Gastrocnemius medialis (tissue), 4 donors: ENCODE measurements around the gene HOMER2.

Experiments used
- CTCF ChIP-seq, 5 experiments: fragments of 450-650 bp in 3 of 5; fragments of 200-600 bp in 2 of 5; sonication (generic) in 2 of 5; IDR thresholded peaks in 4 of 5; conservative IDR thresholded peaks in 1 of 5; 1 replicate in 4 of 5; 2 replicates in 1 of 5; pipeline ENCODE4 v1.5.1; 2016 to 2019; ENCODE audit warnings: antibody characterized with exemption in 5 of 5, mild to moderate bottlenecking in 3 of 5, moderate library complexity in 3 of 5
- POLR2A ChIP-seq, 2 donors: fragments of 450-650 bp; IDR thresholded peaks; one replicate each; pipeline ENCODE4 v1.6.1; 2017; ENCODE audit warnings: antibody characterized with exemption in 2 of 2, mild to moderate bottlenecking in 2 of 2, moderate library complexity in 2 of 2

GRCh38 chr15:82880704-82881103 lies 71.8 kb downstream of the HOMER2 start:
- TF ChIP-seq CTCF (IDR thresholded peaks at IDR 0.05 in 4 of 5, conservative IDR thresholded peaks at IDR 0.05 in 1 of 5): no peak
- no peak for TF ChIP-seq POLR2A (IDR thresholded peaks at IDR 0.05)
